Smooth muscle cell (in vitro differentiated cells): ENCODE data around the gene WDR19. TPM values are rescaled to one million over a fixed set of nuclear protein-coding genes. Genes with fewer than 3 reads are reported as not detected.
"Not testable (repeated sequence)": the region's sequence is repeated elsewhere in the genome, so short reads cannot be mapped to it uniquely, and the experiment has no call there.

Experiments used
- DNase-seq: peaks from one replicate; lab custom pipeline; 2025; ENCODE audit not compliant: unreplicated experiment; lab: John Stamatoyannopoulos, UW
- H2AFZ ChIP-seq: fragments of 200-600 bp; sonication (generic); 2 replicates; pipeline ENCODE4 v1.6.0; 2016; ENCODE audit warnings: antibody characterized with exemption, low read depth, mild to moderate bottlenecking
- H3F3A ChIP-seq: fragments of 200-600 bp; sonication (generic); 2 replicates; pipeline ENCODE4 v1.6.0; 2017; ENCODE audit warnings: antibody characterized with exemption, low read depth
- H3K27ac ChIP-seq: fragments of 200-600 bp; sonication (generic); 2 replicates; pipeline ENCODE4 v1.5.1; 2016; ENCODE audit warnings: low read depth, mild to moderate bottlenecking
- H3K27me3 ChIP-seq: fragments of 200-600 bp; sonication (generic); 2 replicates; pipeline ENCODE4 v1.6.1; 2016; ENCODE audit warnings: low read depth, mild to moderate bottlenecking
- H3K36me3 ChIP-seq: fragments of 200-600 bp; sonication (generic); 2 replicates; pipeline ENCODE4 v1.5.1; 2016; ENCODE audit warnings: low read depth
- H3K4me1 ChIP-seq: fragments of 200-600 bp; sonication (generic); 2 replicates; pipeline ENCODE4 v1.5.1; 2016; ENCODE audit warnings: low read depth
- H3K4me2 ChIP-seq: fragments of 200-600 bp; sonication (generic); 2 replicates; pipeline ENCODE4 v1.6.0; 2016; ENCODE audit warnings: mild to moderate bottlenecking
- H3K4me3 ChIP-seq: fragments of 200-600 bp; sonication (generic); 2 replicates; pipeline ENCODE4 v1.5.1; 2016; ENCODE audit warnings: mild to moderate bottlenecking
- H3K79me2 ChIP-seq: fragments of 200-600 bp; sonication (generic); 2 replicates; pipeline ENCODE4 v1.6.0; 2016; ENCODE audit warnings: low read depth, mild to moderate bottlenecking
- H3K9ac ChIP-seq: fragments of 200-600 bp; sonication (generic); 2 replicates; pipeline ENCODE4 v1.6.0; 2016; ENCODE audit warnings: low read depth
- H3K9me3 ChIP-seq: fragments of 200-600 bp; sonication (generic); replicated peaks from 2 replicates; pipeline ENCODE4 v1.5.1; 2016; ENCODE audit warnings: low read depth
- H4K20me1 ChIP-seq: fragments of 200-600 bp; sonication (generic); 2 replicates; pipeline ENCODE4 v1.6.0; 2016; ENCODE audit warnings: low read depth
- whole genome bisulfite sequencing: methylation state at CpG from one replicate; pipeline ENCODE4 v1.1.7; 2016; ENCODE audit warnings: low lambda C conversion rate; 5-methylcytosine and 5-hydroxymethylcytosine counted together
- polyA plus RNA-seq: library from polyadenylated mRNA; unstranded; fragments of >200 nt; fragmentation: Nextera tagmentation; extraction: Ambion mirVana; gene quantifications from 2 replicates; pipeline ENCODE4 v1.2.1, GENCODE V29; 2016
- total RNA-seq: library from RNA; depleted of rRNA; stranded (reverse); fragments of >200 nt; gene quantifications from 2 replicates; pipeline ENCODE4 v1.2.3, GENCODE V29; 2014
- TF ChIP-seq, protein P1 (sequence below): fragments of 200-600 bp; sonication (generic); IDR thresholded peaks from 2 replicates; pipeline ENCODE4 v1.5.1; 2017; ENCODE audit warnings: borderline replicate concordance, mild to moderate bottlenecking, antibody characterized with exemption; ENCODE audit not compliant: insufficient read depth, poor library complexity, severe bottlenecking

WDR19 gene
- total and polyA plus RNA-seq, 2 experiments from 2014 or later: 14.0 to 33.5 TPM

DNA sequence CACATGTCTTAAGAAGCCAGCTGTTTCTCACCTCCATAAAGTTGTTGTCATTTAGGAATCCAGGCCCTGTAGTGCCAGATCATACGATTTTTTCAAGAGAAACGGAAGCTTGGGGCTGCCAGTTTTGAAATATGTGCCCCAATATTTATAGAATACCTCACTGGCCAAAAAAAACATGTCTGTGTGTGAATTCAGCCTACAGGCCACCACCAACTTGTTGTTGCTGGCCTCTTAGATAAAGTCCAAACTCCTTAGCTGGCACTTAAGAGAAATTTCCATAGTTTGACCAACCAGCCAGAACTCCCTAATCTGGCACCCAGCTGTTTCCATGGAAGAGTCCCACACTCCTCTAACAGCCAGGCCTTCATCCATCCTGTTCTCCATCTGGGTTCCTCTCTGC, 74.1 kb downstream of the WDR19 start:
- Histone ChIP-seq H3K9ac (no peak overlapping the region), H3F3A (no peaks in the 10 kb centered on the region), H3K27me3 (no peaks in the 10 kb centered on the region), H3K4me1 (no peaks in the 10 kb centered on the region), H3K4me3 (no peak overlapping the region), H3K4me2 (no peak overlapping the region), H3K27ac (no peak overlapping the region), H4K20me1 (no peaks in the 10 kb centered on the region), H2AFZ (no peak overlapping the region), H3K9me3 (no peaks in the 10 kb centered on the region), H3K79me2 (no peaks in the 10 kb centered on the region), H3K36me3 (no peaks in the 10 kb centered on the region)
- TF ChIP-seq, protein P1, sequence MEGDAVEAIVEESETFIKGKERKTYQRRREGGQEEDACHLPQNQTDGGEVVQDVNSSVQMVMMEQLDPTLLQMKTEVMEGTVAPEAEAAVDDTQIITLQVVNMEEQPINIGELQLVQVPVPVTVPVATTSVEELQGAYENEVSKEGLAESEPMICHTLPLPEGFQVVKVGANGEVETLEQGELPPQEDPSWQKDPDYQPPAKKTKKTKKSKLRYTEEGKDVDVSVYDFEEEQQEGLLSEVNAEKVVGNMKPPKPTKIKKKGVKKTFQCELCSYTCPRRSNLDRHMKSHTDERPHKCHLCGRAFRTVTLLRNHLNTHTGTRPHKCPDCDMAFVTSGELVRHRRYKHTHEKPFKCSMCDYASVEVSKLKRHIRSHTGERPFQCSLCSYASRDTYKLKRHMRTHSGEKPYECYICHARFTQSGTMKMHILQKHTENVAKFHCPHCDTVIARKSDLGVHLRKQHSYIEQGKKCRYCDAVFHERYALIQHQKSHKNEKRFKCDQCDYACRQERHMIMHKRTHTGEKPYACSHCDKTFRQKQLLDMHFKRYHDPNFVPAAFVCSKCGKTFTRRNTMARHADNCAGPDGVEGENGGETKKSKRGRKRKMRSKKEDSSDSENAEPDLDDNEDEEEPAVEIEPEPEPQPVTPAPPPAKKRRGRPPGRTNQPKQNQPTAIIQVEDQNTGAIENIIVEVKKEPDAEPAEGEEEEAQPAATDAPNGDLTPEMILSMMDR: no peak
- DNase-seq: no peak
- 98% methylated on average over 2 of the region's 2 CpGs for WGBS

DNA sequence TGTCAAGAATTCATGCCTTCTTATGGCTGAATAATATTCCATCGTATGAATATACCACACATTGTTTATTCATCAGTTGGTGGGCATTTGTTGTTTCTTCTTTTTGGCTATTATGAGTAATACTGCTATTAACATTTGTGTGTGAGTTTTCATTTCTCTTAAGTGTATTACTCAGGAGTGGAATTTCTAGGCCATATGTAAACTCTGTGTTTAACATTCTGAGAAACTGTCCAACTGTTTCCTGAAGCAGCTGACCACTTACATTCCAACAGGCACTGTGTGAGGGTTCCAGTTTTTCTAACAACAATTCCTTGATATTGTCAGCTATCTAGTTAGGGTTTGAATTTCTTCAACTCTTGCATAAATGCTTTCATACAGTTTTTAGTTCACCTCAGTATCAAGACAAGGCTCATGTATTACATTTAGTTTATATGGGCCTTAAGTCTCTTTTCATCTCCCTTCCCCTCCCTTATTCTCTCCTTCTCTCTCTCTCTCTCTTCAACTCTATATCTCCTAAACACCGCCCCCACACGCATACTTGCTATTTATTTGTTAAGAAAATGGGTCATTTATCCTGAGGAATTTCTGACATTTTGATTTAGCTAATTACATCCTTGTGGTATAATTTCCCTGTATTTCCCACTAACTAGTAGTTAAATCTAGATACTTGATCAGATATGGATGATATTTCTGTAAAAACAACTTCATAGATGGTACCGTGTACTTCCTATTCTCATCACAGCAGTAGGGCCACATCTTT, 77.4 kb downstream of the WDR19 start:
- no peaks in the 10 kb centered on the region for H3K79me2 ChIP-seq
- DNase-seq: no peak
- no peak overlapping the region for H3K27ac ChIP-seq
- TF ChIP-seq, protein P1: no peak
- no peaks in the 10 kb centered on the region for H3K36me3 ChIP-seq
- no peaks in the 10 kb centered on the region for H3K4me1 ChIP-seq
- no peak overlapping the region for H3K4me3 ChIP-seq
- H3K27me3 ChIP-seq: no peaks in the 10 kb centered on the region
- H3F3A ChIP-seq: no peaks in the 10 kb centered on the region
- H2AFZ ChIP-seq: no peak overlapping the region
- no peak overlapping the region for H3K9ac ChIP-seq
- 88% methylated on average over 4 of the region's 4 CpGs for WGBS
- no peak overlapping the region for H3K4me2 ChIP-seq
- H3K9me3 ChIP-seq: no peaks in the 10 kb centered on the region
- H4K20me1 ChIP-seq: no peaks in the 10 kb centered on the region

DNA sequence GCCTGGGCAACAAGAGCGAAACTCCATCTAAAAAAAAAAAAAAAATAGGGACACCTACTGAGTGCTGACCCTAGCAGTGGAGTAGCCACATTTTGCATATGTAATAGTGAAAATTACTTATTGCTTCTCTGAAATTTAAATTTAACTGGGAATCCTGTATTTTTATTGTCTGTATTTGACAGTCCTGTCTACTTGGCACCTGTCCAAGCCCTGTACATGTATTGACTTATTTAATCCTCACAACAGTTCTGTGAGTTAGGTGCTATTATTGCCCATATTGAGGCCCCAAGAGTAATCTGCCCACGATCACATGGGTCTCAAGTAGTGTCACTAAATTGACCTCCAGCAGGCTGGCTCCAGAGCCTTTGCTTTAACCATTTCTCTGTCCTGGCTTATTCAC, 81.6 kb downstream of the WDR19 start:
- TF ChIP-seq, protein P1: no peak
- Histone ChIP-seq H3K4me3 (no peak overlapping the region), H3K79me2 (no peaks in the 10 kb centered on the region), H3K4me2 (no peak overlapping the region), H3K9ac (no peak overlapping the region), H3F3A (no peaks in the 10 kb centered on the region), H3K27ac (no peak overlapping the region), H3K4me1 (no peaks in the 10 kb centered on the region), H3K27me3 (no peaks in the 10 kb centered on the region), H3K36me3 (no peaks in the 10 kb centered on the region), H3K9me3 (no peaks in the 10 kb centered on the region), H4K20me1 (no peaks in the 10 kb centered on the region), H2AFZ (no peak overlapping the region)
- no peak for DNase-seq
- 96% methylated on average over 2 of the region's 2 CpGs for WGBS

DNA sequence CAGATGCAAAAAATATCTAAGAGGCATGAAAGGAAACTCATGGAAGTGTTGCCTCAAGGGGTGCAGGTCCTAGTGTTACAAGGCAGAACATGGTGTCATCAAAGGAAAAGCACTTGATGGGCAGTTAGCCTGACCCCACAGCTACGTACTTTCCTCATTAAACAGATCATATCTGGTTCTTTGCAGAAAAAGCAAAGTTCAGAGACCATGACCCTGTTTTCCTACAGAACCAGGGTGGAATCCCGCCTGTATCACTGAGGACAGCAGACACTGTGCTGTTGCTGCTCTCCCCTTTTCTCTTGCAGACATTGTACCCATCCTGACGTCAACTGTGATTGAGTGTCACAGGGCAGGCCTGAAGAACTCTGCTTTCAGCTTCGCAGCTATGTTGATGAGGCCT, 92.2 kb downstream of the WDR19 start:
- no peaks in the 10 kb centered on the region for H3F3A ChIP-seq
- no peak for DNase-seq
- WGBS: 85% methylated on average over 4 of the region's 4 CpGs

DNA sequence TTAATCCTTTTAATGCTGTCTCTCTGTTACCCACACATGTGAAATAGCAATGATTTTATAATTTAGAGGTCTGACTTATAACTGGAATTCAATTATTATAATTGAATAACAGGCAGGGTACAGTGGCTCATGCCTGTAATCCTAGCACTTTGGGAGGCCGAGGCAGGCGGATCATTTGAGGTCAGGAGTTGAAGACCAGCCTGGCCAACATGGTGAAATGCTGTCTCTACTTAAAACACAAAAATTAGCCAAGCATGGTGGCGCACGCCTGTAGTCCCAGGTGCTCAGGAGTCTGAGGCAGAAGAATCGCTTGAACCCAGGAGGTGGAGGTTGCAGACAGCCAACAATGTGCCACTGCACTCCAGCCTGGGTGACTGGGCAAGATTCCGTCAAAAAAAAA, 95.3 kb downstream of the WDR19 start:
- H3K9me3 ChIP-seq, H3K36me3 ChIP-seq, H3K9ac ChIP-seq, H3K4me1 ChIP-seq, H3K4me3 ChIP-seq, H3K27me3 ChIP-seq, H3F3A ChIP-seq, DNase-seq, H4K20me1 ChIP-seq, H3K4me2 ChIP-seq, H2AFZ ChIP-seq, H3K27ac ChIP-seq, H3K79me2 ChIP-seq: not testable (repeated sequence)
- WGBS: 89% methylated on average over 6 of the region's 6 CpGs

More for the DNA sequence above, 92.2 kb downstream of the WDR19 start:
- no peaks in the 10 kb centered on the region for H4K20me1 ChIP-seq
- no peak overlapping the region for H3K27ac ChIP-seq
- no peak overlapping the region for H3K4me3 ChIP-seq
- no peaks in the 10 kb centered on the region for H3K4me1 ChIP-seq
- H2AFZ ChIP-seq: no peak overlapping the region
- no peaks in the 10 kb centered on the region for H3K9me3 ChIP-seq
- TF ChIP-seq, protein P1: no peak
- H3K4me2 ChIP-seq: no peak overlapping the region
- no peaks in the 10 kb centered on the region for H3K27me3 ChIP-seq
- peaks cover 3% of the 10 kb centered on the region for H3K36me3 ChIP-seq
- no peak overlapping the region for H3K9ac ChIP-seq
- no peaks in the 10 kb centered on the region for H3K79me2 ChIP-seq
